GM12801 (cell line): ENCODE results near the gene STMN1.

Experiments
- CTCF ChIP-seq: IDR thresholded peaks from one replicate; pipeline ENCODE4 v1.5.1; 2011; ENCODE audit warnings: control low read depth; ENCODE audit not compliant: insufficient read length; ENCODE audit errors: extremely low read depth

STMN1 gene

DNA sequence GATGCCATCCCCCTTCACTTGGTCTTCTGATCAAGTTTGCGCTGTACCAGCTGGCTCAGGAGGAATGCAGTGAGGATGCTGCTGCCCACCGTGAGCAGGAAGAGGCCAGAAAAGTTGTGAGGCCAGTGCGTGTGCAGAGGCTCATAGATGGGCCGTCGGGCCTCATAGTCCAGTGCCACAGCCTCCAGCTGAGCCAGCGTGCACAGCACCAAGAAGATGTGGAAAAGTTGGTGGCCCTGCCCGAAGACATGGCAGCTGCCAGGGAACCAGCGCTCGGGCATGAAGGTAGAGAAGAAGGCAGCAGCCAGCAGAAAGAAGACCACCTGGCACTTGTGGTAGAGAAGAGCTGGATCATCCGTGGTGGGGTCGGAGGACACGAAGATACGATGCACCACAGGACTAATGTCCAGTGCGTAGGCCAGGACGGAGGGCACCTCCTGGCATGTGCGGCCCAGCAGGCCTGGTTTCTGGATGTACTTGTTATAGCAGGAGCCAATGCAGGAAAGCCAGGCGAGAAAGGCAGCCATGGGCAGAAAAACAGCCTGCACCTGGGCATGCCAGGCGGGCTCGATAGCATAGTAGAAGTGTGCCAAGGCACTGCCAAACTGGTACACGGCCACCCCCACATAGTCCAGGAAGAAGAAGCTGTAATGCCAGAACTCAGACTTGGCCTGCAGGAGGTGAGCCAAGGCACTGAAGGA lies 43.3 kb downstream of the STMN1 start:
- no peak for TF ChIP-seq CTCF

GRCh38 chr1:25861316-25862286 lies 44.6 kb downstream of the STMN1 start:
- no peak for TF ChIP-seq CTCF

GRCh38 chr1:25858906-25859789 lies 47.1 kb downstream of the STMN1 start, which contains the start of gene AUNIP:
AUNIP (minus strand) TSS chr1:25859457; CDS start chr1:25859357, 100 bp downstream.
- TF ChIP-seq CTCF = no peak

GRCh38 chr1:25858494-25858893 lies 47.7 kb downstream of the STMN1 start:
- TF ChIP-seq CTCF = no peak

DNA sequence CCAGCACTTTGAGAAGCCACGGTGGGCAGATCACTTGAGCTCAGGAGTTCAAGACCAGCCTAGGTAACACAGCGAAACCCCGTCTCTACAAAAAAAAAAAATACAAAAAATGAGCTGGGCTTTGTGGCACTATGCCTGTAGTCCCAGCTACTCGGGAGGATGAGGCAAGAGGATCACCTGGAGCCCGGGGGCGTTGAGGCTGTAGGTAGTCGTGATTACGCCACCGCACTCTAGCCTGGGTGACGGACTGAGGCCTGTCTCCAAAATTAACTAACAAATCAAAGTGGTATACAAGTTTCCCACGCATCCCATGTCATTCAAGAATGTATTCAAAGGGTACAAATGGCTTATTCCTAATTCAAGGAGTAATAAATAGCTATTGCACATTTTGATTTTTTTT lies 49.4 kb downstream of the STMN1 start:
- no peak for TF ChIP-seq CTCF

DNA sequence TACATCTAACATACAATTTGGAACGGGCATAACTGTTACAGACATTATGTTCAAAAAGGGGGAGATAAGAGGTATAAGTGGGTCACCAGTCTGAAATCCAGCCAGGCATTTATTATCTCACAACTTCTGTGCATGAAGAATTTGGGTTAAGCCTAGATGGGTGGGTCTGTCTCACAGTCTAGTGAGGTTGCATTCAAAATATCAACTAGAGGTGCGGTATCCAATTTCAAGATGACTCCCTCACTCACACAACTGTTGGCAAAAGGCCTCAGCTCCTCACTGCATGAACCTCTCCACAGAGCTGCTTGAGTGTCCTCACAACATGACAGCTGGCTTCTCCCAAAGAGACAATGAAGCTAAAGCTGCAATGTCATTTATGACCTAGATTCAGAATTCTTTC lies 51.7 kb downstream of the STMN1 start:
- TF ChIP-seq CTCF = no peak
